HG02759 (cell line): ENCODE data around the gene C10orf71.

Experiments
- ATAC-seq: cut with Tn5 transposase; IDR thresholded peaks from one replicate; pipeline ENCODE4 v1.9.1; 2021; ENCODE audit warnings: mild to moderate bottlenecking, moderate library complexity; ENCODE audit not compliant: unreplicated experiment

The C10orf71 gene, protein sequence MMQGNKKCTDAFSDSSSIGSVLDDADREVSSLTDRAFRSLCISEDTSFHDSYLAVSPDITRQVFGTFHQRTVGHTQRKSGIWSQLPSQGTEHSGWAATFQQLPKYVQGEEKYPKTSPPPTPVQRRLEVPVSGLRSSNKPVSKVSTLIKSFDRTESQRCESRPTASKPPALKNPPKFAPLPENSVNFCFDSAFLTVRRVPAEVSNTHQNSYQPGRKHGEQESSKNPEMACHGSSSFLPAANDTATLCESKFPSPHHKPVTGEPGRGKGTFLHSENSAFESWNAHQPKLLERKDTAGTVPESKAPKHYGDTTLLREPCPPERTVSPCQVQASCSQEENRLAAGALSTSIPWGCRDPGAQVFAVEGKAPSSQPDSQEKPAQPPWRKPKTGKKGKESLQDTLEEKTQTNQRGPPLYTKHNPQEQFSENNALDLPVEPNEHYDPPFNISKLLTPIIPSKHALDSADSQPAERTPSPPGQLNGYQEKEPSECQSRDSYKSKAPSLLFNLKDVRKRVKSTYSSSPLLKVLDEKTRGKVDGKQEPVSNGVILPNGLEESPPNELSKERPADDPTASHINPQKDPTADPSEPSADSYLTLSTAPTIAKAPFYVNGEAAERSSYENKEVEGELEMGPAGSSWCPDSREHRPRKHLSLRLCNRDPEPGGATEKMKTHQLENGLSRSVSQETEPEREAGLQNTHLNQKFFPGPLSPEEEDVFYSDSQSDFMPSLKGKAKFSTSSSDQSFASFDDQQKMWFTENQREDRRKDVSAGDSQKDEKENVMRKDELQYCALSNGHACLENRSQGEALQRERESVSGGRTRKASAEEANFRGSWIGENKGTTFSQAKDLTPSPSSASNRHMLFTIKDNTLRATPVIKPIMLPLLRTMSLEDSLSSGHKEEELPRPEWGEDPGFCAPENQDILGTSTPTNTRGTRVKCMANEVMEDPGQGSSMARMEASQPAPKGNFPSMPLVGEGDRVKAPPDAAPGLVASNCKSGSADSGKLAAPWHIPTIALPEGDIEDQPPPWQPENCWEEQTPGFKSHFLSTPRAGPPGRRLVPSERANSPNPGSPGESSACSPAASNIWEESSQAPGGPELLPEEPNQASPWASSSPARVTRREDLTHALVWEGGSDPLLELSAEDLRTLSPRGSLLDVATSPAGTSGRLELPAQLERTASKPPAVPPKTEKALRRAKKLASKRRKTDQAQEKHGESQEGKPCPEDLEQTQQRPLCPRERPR (N-terminal part only)

DNA sequence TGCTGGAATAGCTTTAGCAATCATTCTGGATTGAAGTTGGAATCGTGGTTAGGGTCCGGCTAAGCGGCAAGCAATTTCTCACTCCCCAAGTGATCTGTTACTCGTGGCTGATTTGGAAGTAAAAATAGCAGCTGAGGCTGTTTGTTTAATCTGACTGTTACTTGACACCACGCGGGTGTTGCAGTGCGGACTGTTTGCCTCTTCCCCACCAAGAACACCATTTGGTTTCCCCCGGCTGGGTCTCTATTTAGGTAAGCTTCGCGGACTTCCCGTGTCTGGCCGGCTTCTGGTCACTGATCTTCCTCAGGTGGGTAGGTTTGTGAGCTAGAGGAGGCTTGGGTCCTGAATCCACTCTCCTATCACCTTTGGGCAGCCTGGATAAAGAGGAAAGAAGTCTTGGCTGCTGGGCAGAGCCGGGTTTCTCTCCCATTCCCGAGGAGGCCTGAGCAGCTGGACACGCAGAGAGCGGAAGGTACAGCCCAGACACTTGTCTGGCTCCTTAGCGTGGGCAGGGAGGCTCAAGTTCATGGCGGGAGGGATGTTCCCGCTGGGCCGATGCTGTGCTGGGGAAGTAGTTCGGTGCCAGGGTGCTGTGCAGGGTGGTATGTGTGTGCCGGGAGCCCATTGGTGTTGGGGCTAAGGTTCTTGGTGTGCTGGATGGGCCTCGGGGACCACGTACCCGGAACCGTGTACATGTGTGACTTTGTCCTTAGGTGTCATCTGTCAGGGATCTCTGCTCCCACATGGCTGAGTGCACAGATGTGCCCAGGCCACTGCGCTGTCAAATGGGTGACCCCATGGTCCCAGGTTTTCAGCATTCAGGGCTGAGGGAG lies at the start of gene C10orf71:
TSS of gene C10orf71 (plus strand) at position 188 of the 833 bp plus-strand sequence. CDS start 23,376 bp downstream, outside the sequence.
- no peak for ATAC-seq

DNA sequence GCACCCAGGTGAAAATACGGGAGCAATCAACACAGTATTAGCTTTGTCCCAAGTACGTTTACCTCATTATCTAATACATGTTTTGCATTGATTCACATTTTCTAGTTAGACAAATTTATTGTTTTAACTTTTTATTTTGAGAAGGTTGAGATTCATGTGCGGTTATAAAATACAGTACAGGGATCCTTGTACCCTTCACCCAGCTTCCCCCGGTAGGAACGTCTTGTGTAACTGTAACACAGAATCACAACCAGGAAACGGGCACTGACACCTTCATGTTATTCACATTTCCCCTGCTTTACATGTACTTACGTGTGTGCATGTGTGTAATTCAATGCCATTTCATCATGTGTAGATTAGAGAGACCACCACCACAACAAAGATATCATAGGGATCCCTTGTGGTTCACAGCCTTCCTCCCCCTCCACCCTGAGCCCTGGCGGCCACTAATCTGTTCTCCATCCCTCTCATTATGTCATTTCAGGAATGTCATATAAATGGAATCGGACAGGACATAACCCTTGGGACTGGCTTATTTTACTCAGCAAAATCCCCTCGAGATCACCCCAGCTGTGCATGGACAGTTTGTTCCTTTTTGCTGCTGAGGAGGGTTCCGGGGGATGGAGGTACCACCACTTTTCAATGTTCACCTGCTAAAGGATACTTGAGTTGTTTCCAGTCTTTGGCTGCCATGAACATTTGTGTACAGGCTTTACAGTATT lies 46.5 kb upstream of the C10orf71 start:
- ATAC-seq = no peak

DNA sequence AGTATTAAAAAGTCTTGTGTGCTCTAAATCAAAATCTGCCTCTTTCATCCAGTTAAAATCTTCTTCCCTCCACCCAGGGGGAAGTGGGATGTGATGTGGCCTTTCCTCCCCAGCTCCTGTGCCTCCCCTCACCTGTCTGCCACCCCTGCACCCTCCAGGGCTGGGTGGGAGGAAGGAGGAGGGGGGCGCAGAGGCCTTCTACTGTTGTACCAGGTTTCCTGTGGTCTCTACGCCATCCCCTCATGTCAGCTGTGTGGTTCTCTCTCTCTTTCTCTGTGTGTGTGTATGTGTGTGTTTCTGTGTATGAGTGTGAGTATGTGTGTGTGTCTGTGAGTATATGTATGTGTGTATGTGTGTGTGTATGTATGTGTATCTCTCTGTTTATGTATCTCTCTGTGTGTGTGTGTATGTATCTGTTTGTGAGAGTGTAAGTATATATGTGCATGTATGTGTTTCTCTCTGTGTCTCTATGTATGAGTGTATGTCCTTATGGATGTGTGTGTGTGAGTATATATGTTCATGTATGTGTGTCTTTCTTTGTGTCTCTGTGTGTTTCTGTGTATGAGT lies 45.5 kb upstream of the C10orf71 start:
- no peak for ATAC-seq

DNA sequence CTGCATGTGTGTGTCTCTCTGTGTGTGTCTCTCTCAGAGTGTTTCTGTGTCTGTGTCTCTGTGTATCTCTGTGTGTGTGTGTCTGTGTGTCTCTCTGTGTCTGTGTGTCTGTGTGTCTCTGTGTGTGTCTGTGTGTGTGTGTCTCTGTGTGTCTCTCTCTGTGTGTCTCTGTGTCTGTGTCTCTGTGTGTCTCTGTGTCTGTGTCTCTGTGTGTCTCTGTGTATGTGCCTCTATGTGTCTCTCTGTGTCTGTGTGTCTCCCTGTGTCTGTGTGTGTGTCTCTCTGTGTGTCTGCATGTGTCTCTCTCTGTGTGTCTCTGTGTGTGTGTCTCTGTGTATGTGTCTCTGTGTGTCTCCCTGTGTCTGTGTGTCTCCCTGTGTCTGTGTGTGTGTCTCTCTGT lies 44.8 kb upstream of the C10orf71 start:
- ATAC-seq = no peak

DNA sequence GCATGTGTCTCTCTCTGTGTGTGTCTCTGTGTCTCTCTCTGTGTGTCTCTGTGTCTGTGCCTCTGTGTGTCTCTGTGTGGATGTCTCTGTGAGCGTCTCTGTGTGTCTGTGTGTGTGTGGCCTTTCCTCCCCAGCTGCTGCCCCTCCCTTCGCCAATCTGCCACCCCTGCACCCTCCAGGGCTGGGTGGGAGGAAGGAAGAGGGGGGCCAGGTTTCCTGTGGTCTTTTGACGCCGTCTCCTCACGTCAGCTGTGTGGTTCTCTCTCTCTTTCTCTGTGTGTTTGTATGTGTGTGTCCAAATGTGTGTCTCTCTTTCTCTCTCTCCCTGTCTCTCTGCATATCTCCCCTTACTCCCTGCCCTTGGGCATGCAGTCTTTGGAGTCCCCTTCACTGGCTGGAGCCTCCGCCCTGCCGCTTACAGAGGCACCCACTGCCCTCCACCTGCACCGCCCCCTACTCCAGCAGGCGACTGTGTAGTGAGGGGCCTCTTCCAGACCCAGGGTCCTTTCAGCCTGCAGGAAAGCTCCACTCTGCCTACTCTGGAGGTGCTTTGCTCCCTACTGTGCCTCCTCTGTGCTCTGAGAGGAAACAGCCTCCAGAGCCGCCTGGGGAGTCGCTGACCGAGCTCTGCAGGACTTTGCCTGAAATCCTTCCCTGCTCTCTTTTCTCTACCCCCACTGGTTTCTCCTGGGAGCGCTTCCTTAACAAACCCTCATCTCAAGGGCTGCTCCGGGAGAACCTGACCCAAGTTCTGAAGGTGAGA lies 44.2 kb upstream of the C10orf71 start:
- ATAC-seq = no peak

DNA sequence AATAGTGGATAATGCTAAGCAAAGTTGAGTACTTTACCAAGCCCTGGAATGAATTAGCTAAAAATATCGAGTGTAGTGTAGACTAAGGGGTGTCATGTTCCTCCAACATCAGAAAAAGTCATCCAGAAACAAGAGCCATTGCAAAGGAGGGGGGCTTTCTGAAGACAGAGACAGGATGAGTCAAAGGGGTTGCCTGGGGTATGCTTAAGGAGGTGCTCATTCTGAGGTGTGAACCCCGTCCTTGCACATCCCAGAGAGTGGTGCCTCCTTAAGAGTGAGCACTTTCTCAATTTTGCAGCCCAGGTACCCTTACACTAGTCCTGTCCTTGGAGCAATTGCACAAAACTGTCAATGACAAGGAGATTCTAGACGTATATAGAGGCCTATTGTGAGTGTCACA lies 43.1 kb upstream of the C10orf71 start:
- ATAC-seq = no peak

DNA sequence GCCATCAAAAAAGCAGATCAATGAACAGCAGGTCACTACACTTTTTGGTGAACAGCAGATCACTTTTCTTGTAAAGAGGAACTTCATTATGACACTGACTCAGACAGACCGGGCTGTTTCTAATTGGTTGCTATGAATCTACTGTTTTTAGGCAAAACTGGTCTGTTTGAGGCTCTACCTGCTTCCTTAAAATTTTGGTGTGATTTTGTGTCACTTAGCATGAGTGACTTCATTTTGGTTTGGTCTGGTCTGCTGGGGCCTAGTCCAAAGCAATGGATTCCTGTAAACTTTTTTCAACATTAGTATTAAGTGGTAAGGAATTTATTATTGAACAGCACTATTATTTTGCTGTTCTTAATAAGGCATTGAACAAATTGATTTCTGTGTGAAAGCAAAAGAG lies 41.8 kb upstream of the C10orf71 start:
- ATAC-seq = no peak

DNA sequence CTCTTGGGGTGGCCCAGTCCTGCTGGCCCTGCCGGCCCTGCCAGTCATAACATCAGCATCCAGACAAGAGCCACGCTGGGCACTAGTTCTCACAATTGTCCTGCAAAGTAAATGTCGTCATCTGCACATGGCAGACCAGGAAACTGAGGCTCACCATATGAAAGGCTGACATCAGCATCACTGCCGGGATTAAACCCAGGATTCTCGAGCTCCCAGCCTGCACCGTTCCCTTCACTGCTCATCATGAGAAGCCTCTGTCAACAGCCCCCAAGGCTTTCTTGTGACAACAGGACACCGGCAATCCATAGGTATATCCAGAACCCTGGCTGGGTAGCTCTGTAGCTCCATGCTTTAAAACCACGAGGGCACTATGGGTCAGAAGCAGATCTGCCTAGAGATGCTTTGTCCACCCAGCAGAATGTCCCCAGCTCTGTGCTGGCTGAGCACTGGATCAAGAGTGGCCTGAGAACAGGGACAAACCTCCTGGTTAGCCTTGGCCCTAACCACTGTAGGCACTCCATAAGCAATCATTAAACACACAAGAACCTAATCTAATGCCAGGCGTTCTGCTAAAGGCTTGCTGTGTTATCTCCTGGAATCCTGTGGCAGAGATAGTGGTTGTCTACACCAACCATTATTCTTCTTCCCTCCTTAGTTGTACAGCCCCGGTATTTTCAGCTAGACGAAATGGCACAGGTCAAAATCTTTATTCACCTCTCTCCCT lies 41.2 kb upstream of the C10orf71 start:
- ATAC-seq = no peak

DNA sequence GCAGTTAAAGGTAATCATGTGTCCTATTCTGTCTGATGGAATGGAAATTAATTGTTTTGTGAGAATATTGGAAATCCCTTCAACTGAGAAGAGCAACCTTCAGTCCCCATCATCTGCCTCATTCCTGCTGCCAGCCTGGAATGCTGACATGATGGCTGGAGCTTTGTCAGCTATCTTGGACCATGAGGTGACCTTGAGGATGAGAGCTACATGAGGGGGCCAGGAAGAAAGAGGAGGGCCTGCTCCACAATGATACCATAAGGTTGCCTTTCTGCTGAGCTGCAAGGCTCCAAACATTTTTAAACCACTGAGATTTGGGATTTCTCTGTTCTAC lies 40.7 kb upstream of the C10orf71 start:
- ATAC-seq = no peak

DNA sequence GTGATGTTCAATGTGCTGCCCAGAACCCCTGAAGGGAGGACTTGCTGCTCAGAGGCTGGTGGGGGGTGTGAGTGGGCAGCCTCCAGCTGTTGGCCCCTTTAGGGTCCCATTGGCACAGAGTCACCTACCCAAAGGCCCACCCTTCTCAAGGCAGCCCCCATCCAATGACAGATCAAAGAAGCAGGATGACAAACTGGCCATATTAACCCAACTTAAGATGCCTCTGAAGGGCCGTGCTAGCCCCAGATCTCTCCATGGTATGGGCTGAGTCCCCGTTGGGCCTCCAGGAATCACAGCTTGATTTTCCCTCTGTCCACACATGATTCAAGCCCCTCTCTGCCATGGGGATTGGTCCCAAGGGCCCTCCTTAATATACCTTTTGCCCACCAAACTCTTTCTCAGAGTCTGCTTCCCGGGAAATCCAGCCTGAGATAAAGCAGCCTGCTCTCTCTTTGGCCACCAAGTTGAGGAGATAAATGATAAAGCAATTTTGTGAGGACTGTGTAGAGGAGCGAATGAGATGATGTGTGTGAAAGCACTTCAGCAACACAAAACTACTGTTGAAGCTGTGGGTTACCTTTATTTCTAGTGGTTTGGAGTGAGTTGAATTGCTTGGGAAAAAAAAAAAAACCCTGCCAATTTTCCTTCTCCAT lies 38.2 kb upstream of the C10orf71 start:
- ATAC-seq = no peak

DNA sequence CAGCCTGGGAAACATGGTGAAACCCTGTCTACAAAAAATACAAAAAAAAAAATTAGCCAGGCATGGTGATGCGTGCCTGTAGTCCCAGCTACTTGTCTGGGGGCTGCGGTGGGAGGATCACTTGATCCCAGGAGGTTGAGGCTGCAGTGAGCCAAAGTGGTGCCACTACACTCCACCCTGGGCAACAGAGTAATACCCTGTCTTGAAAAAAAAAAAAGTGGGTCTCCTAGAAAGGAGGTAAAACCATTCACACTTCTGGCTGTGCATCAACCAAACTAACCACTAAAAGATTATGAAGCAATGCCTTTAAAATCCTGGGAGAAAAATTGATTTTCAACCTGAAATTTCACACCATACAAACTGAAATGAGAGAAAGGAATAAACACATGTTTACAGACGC lies 35.4 kb upstream of the C10orf71 start:
- no peak for ATAC-seq

DNA sequence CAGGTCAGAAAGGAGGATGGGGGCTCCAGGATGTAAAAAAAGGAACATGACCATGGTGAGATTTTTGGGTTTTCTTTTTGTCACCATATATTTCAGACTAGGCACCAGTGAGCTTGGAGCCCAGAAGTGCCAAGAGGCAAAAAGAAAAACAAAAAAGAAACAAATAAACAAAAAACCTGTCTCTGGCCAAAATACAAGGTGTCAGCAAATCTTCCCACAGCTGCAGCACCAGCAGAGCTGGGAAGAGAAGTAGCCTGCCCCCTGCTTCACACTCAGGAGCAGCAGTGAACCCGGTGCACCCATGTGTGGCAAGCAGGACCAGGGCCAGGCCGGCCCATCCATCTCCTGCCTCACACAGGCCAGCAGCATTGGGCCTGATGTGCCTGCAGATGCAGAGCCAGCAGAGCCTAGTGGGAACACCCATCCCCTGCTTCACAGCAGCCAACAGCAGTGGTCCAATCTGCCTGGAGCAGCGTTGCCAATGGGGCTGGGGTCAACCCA lies 34.7 kb upstream of the C10orf71 start:
- ATAC-seq = no peak

DNA sequence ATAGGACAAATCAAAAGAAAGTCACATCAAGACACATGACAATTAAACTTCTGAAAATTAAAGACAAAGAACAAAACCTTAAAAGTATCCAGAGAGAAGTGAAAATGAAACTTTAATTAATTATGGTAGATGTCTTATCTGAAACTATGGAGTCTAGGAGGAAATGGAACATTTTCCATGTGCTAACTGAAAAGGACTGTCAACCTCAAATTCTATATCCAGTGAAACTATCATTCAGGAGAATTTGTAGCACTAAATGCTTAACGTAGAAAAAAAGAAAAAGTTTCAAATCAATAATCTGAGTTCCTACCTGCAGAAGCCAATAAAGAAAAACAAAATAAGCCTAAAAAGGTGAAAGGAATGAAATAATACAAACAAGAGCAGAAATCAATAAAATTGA lies 33.1 kb upstream of the C10orf71 start:
- ATAC-seq = no peak

DNA sequence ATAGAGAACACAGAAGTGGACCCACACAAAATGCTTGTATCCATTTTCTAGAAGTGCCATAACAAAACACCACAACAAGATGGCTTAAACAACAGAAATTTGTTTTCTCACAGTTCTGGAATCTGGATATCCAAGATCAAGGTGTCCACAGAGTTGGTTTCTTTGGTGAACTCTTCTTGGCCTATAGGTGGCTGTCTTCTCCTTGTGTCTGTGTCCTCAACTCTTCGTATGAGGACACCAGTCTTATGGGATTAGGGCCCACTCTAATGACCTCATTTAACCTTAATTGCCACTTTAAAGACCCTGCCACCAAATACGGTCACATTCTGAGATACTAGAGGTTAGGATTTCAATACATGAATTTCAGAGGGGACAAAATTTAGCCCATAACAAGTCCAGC lies 30.8 kb upstream of the C10orf71 start:
- no peak for ATAC-seq

DNA sequence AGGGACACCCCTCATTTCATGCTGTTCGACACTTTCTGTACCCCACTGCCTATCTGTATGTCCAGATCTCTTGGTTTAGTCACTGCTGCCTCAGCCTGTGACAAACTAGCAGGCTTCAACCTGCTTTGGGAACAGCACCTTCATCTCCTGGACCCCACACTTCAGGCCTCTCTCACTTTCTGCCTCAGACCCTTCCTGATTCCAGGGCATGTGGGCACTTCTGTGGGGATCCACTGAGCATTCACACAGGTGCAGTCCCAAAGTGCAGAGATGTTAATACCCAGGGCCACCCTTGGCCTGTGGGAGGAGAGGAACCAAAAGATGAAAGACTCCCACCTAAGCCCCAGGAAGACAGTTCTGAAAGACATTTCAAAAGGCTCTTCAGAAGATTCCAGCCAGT lies 29.4 kb upstream of the C10orf71 start:
- no peak for ATAC-seq

DNA sequence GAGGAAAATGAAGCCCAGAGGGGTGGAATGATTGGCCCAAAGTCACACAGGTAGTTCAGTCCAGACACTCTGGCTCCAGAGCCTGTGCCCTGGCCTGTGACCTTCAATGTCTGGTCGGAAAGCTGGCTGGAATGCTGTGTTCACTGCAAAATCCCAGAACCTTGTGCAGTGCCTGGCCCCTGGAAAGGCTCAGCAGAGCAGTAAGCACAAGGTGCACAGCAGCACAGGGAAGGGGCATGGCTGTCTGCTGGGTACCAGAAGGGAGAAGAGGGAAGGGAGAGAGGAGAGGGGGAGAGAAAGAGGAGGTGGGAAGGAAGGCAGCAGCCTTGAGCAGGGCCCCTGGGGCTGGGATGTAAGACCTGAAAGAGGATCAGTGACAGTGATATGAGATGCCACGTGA lies 28.4 kb upstream of the C10orf71 start:
- ATAC-seq = no peak

DNA sequence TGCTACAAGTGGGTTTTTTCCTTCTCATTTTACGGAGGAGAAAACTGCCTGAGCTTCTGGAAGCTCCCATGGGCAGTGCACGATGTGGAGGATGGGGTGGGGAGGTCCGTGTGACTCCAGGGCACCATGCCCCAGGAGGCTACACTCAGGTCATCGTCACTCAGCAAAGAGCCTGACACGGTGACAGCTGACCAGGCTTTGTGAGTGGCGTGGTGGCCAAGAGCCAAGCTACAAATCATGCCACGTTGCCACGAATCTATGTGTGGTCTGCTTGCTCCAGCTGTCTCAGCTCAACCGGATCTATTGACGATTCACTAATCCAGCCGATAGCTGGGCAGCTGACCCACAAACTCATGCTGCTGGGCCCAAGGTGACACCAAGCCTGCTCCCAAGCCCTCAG lies 27.6 kb upstream of the C10orf71 start:
- no peak for ATAC-seq
